ENCODE data around the gene UPK2. TPM values are rescaled to one million over a fixed set of nuclear protein-coding genes. Genes with fewer than 3 reads are reported as not detected.

The UPK2 gene
- total and polyA plus RNA-seq, 10 of the 15 experiments (the other 5 are each of a cell fraction or from before 2014, with no cell fraction given), result 0.07 to 1.0 (median 0.31) TPM; not detected in 7

GRCh38 chr11:118916842-118917388, 39.2 kb upstream of the UPK2 start:
- no peak for DNase-seq (ENCODE audit: low read depth, low spot score)
- RAD21 ChIA-PET (ENCODE audit: unreplicated experiment), result interaction anchor here (9.9 kb wide), 1 partner anchor 9 kb away, joined by 169 read pairs; the partner anchor contains the start of gene BCL9L
- H3K4me1 ChIP-seq (ENCODE audit: control insufficient read depth, insufficient read depth, low read length), result peaks cover 45% of the 10 kb centered on the region
- H3K27ac ChIP-seq (ENCODE audit: control insufficient read depth, insufficient read depth), result no peak overlapping the region
- no peaks in the 10 kb centered on the region for H3K9me3 ChIP-seq (replicated peaks; ENCODE audit: control insufficient read depth, insufficient read depth, low read length)
- no peaks in the 10 kb centered on the region for H3K27me3 ChIP-seq (replicated peaks in 1 of 2; ENCODE audit: control insufficient read depth in 2 of 2, insufficient read depth in 2 of 2, low read length in 1 of 2)
- no peak overlapping the region for H2AFZ ChIP-seq (ENCODE audit: control insufficient read depth, low read depth, low read length)
- in situ Hi-C loops (cut with MboI) (no loop called here), intact Hi-C loops (cut with micrococcal nuclease; ENCODE audit: unreplicated experiment) (no loop called here)
- no peaks in the 10 kb centered on the region for H4K20me1 ChIP-seq (ENCODE audit: control insufficient read depth, insufficient read depth)
- WGBS (ENCODE audit: insufficient coverage, insufficient replicate concordance, low lambda C conversion rate, missing lambda C conversion rate), result 67% methylated on average over 8 of the region's 8 CpGs
- CTCF ChIA-PET, result interaction anchor here (0.8 to 13.2 kb wide), 2 partner anchors 11 kb away, joined by 3 to 330 read pairs; partner anchors contain the start of gene BCL9L
- no peak for FAIRE-seq
- POLR2A ChIA-PET, result interaction anchor here (9.3 kb wide), 1 partner anchor 8 kb away, joined by 105 read pairs; the partner anchor contains the start of gene BCL9L
- no peak overlapping the region for H3K9ac ChIP-seq (ENCODE audit: control insufficient read depth, insufficient read depth, low read length)
- BruUV-seq (replicated peaks), result no TSS peak
- SMC1A ChIA-PET (ENCODE audit: uncharacterized antibody, unreplicated experiment), result interaction anchor here (10.3 kb wide), 1 partner anchor 11 kb away, joined by 185 read pairs; the partner anchor contains the start of gene BCL9L
- H3K36me3 ChIP-seq (ENCODE audit: control insufficient read depth in 2 of 2, insufficient read depth in 2 of 2, low read length in 1 of 2), result no peaks in the 10 kb centered on the region
- no peak for TF ChIP-seq MAX (IDR thresholded peaks at IDR 0.05; ENCODE audit: low read depth, low read length)
- no peak for TF ChIP-seq PML (IDR thresholded peaks at IDR 0.05; ENCODE audit: low read length)
- no peak for TF ChIP-seq RELB (IDR thresholded peaks at IDR 0.05; ENCODE audit: low read depth)
- no peak for TF ChIP-seq SIN3A (IDR thresholded peaks at IDR 0.05; ENCODE audit: low read depth, low read length)
- TF ChIP-seq CBFB (IDR thresholded peaks at IDR 0.05; ENCODE audit: low read depth), result no peak
- TF ChIP-seq POU2F2 (IDR thresholded peaks at IDR 0.05; ENCODE audit: borderline replicate concordance, low read depth, low read length), result no peak
- TF ChIP-seq TCF7 (IDR thresholded peaks at IDR 0.05; ENCODE audit: borderline replicate concordance), result no peak
- no peak for TF ChIP-seq ZSCAN29 (IDR thresholded peaks at IDR 0.05)
- TF ChIP-seq ZNF687 (IDR thresholded peaks at IDR 0.05), result no peak
- TF ChIP-seq JUNB (IDR thresholded peaks at IDR 0.05), result no peak
- no peak overlapping the region for H3K4me3 ChIP-seq
- H3K4me2 ChIP-seq (ENCODE audit: control insufficient read depth, insufficient read depth), result no peak overlapping the region
- H3K79me2 ChIP-seq (ENCODE audit: control insufficient read depth, insufficient read depth, low read length), result peaks cover 10% of the 10 kb centered on the region
- no peak for ATAC-seq
